ENCODE measurements around the gene RAB37.

The RAB37 gene

GRCh38 chr17:74760404-74761105 lies 23.5 kb downstream of the RAB37 start:
- DNase-seq (ENCODE audit: low spot score) = no peak

- DNase-seq (ENCODE audit: low spot score) = no peak
These were observed 24.4 kb downstream of the RAB37 start for GRCh38 chr17:74761419-74761818.

GRCh38 chr17:74761931-74762330 lies 24.9 kb downstream of the RAB37 start:
- no peak for DNase-seq (ENCODE audit: low spot score)

- DNase-seq (ENCODE audit: low spot score) = peak; percentile 71
These were observed 26.7 kb downstream of the RAB37 start for GRCh38 chr17:74763565-74764387.

GRCh38 chr17:74764751-74765286 lies 27.8 kb downstream of the RAB37 start:
- no peak for DNase-seq (ENCODE audit: low spot score)

- no peak for DNase-seq (ENCODE audit: low spot score)
These were observed 29.4 kb downstream of the RAB37 start for GRCh38 chr17:74766413-74766812.

- DNase-seq (ENCODE audit: low spot score) = no peak
These were observed 30.1 kb downstream of the RAB37 start for GRCh38 chr17:74767111-74767516.

- peak; percentile 49 for DNase-seq (ENCODE audit: low spot score)
These were observed 31.2 kb downstream of the RAB37 start for GRCh38 chr17:74768069-74768762.

GRCh38 chr17:74768763-74769114 lies 31.7 kb downstream of the RAB37 start:
- no peak for DNase-seq (ENCODE audit: low spot score)

GRCh38 chr17:74769266-74769855 lies 32.3 kb downstream of the RAB37 start:
- DNase-seq (ENCODE audit: low spot score) = no peak

- no peak for DNase-seq (ENCODE audit: low spot score)
These were observed 32.9 kb downstream of the RAB37 start for GRCh38 chr17:74769856-74770497.

GRCh38 chr17:74770498-74771318 lies 33.7 kb downstream of the RAB37 start:
- peak; percentile 80 for DNase-seq (ENCODE audit: low spot score)

GRCh38 chr17:74771319-74771914 lies 34.4 kb downstream of the RAB37 start:
- no peak for DNase-seq (ENCODE audit: low spot score)

- DNase-seq (ENCODE audit: low spot score) = no peak
These were observed 35.0 kb downstream of the RAB37 start for GRCh38 chr17:74772053-74772452.

GRCh38 chr17:74773414-74773813 lies 36.4 kb downstream of the RAB37 start:
- no peak for DNase-seq (ENCODE audit: low spot score)

GRCh38 chr17:74773871-74774286 lies 36.8 kb downstream of the RAB37 start:
- DNase-seq (ENCODE audit: low spot score) = no peak

GRCh38 chr17:74775409-74776043 lies 38.5 kb downstream of the RAB37 start:
- no peak for DNase-seq (ENCODE audit: low spot score)

- peak; percentile 100 for DNase-seq (ENCODE audit: low spot score)
These were observed 39.2 kb downstream of the RAB37 start, which contains the start of gene NAT9 for GRCh38 chr17:74776044-74776962. TSS of gene NAT9 (minus strand) at chr17:74776345. CDS start at chr17:74775698, 647 bp downstream.

- DNase-seq (ENCODE audit: low spot score) = no peak
These were observed 39.9 kb downstream of the RAB37 start for GRCh38 chr17:74776990-74777389.
